Right ventricle myocardium inferior (tissue), 1 donor: ENCODE data around the gene TAC4. TPM values are rescaled to one million over a fixed set of nuclear protein-coding genes. Genes with fewer than 3 reads are reported as not detected.
A peak's percentile ranks its signal among the peaks of the same experiment; 100 is the strongest.

Experiments
- ATAC-seq: fragments of 200-7000 bp; cut with Tn5 transposase; one replicate; pipeline ENCODE4 v1.9.1; 2020; ENCODE audit warnings: mild to moderate bottlenecking, moderate library complexity
- DNase-seq: peaks from one replicate; pipeline ENCODE4 v3.0.0; 2021; ENCODE audit errors: missing footprints
- intact Hi-C: fragments of 100-400 bp; cut with DNase I; formaldehyde crosslinking; loops from one replicate; pipeline ENCODE4 v1.11.0; 2022
- total RNA-seq: library from RNA; stranded (reverse); fragmentation: NEBNext Ultra II Directional; extraction: Animal tissue kit (Norgen Biotek cat#: 25700); gene quantifications from one replicate; pipeline ENCODE4 v1.2.1, GENCODE V29; 2021
- donor health status: DM: no; HTN: yes; CAD: no; lungs with severe emphysema.

TAC4 gene
- total RNA-seq, 1 donor from 2014 or later: 0.43 TPM

- DNase-seq (no peak), ATAC-seq (no peak)
- intact Hi-C loops: no loop called here
These were observed 27.8 kb upstream of the TAC4 start for GRCh38 chr17:49875685-49876084.

DNA sequence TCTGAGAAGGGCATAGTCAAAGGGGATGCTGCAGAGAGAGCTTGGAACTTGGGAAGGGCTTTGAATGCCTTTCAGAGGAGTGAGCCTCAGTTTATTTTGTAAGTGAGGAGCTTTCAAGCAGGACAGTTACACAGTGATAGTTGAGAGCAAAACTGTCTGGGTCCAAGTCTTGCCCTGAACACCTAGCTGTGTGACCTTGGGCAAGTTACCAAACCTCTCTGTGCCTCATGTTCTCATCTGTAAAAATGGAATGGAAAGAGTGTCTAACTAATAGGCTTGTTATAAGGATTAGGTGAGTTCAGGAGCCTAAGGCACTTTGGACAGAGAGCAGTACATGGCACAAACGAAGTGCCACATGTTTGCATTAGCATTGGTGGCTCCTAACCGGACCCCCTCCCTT is 27.0 kb upstream of the TAC4 start:
- no peak for DNase-seq
- no peak for ATAC-seq
- intact Hi-C loops: no loop called here

GRCh38 chr17:49873926-49874325 is 26.1 kb upstream of the TAC4 start:
- ATAC-seq (no peak), DNase-seq (no peak)
- intact Hi-C loops: no loop called here

- intact Hi-C loops: no loop called here
- no peak for DNase-seq
- ATAC-seq: no peak
These were observed 25.6 kb upstream of the TAC4 start for GRCh38 chr17:49873466-49873865.

- DNase-seq (no peak), ATAC-seq (no peak)
- intact Hi-C loops: no loop called here
These were observed 25.0 kb upstream of the TAC4 start for GRCh38 chr17:49872754-49873377.

DNA sequence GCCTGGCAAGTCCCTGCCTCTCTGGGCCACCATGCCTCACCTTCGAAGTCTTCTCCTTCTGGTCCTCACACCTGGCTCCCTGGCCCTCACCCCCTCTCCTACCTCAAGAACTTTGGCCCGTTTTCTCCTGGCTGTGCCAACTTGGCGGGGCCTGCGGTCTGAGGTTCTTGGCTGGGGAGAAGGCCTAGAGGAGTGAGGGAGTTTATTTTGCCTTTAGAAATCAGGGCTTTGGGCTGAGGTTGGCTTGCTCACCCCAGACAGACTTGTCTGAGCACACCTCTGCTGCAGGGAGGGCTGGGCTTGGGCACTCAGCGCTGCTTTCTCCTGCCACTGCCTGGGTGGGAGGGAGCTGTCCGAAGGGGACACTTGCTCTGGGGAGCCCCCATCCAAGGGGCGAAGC is 23.3 kb upstream of the TAC4 start:
- intact Hi-C loops: no loop called here
- no peak for ATAC-seq
- no peak for DNase-seq

- intact Hi-C loops: no loop called here
- ATAC-seq (no peak), DNase-seq (no peak)
These were observed 22.4 kb upstream of the TAC4 start for GRCh38 chr17:49870298-49870697.

DNA sequence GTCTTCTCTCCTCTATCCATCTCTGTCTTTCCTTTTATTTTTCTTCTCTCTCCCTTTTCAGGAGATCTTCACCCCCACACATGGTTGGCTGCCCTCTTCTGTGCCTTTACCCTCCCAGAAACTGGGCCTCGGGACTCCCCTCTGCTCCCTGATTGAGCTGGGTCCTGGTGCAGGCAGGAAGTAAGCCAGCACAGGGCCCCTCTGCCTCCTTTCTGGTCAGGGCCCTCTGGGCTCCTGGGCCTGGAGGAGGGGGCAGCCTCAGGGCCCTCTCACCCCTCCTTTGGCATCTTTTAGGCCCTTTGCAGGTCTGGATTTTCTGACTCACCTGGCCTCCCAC is 21.1 kb upstream of the TAC4 start:
- ATAC-seq (no peak), DNase-seq (no peak)
- intact Hi-C loops: no loop called here

DNA sequence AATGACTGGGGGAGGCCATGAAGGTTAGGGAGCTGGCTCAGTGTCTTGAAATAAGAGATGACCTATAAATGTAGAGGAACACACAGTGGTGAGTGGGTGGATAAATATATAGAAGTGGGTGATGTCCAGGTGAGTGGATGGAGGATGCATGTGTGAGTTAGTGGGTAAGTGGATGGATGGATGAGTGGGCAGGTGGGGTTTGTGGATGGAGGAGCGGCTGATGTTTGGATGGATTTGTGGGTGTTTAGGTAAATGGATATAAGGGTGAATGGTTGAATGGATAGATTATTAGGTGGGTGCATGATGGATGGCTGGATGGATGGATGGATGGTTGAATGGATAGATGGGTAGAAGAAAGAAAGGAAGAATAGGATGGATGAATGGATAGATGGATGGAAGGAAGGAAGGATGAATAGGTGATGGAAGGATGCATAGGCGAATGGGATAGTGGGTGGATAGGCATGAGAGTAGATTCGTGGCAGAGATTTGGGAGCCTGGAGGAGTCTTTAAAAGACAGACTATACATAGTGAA is 19.1 kb upstream of the TAC4 start:
- intact Hi-C loops: no loop called here
- no peak for ATAC-seq
- peak; percentile 11 for DNase-seq

DNA sequence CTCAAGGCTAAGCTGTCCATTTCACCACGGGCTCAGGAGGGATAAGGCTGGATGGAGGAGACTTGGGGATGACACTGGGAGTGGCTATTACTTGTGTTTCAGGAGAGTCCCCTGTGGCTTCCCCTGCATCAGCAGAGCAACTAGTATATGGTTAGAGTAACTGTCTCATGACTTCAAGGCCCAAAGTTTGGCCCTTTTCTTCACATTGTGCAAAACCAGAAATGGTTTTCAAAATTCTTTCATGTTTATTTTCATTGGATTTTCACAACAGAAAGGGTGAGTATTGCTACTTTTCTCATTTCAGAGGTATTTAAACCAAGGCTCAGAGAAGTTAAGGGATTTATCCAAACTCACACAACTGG is 18.1 kb upstream of the TAC4 start:
- intact Hi-C loops: no loop called here
- no peak for DNase-seq
- no peak for ATAC-seq

DNA sequence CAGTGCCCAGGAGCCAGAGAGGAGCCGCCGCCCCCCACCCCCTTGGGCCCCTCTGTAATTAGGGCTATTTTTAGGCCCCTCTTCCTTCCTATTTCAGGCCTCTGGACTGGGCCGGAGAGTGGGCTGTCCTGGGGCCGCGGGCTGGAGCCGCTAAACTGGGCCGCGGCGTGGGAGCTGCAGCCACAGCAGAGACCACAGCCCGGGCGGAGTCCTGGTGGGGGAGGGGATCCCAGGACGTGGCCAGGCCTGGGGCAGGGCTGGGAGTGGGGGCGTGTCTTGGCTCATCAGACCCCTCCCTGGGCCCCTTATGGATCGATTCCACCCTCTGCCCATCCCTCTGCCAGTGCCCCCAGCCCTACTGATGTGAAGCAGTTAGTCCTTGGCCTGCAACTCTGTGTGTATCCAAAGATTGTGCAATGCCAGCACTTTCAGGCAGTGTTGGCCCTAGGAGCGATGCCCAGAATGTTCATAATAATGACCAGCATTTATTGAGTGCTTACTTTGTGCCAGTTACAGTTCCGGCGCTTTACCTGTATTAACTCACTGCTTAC is 15.0 kb upstream of the TAC4 start:
- intact Hi-C loops: no loop called here
- no peak for DNase-seq
- ATAC-seq: no peak

DNA sequence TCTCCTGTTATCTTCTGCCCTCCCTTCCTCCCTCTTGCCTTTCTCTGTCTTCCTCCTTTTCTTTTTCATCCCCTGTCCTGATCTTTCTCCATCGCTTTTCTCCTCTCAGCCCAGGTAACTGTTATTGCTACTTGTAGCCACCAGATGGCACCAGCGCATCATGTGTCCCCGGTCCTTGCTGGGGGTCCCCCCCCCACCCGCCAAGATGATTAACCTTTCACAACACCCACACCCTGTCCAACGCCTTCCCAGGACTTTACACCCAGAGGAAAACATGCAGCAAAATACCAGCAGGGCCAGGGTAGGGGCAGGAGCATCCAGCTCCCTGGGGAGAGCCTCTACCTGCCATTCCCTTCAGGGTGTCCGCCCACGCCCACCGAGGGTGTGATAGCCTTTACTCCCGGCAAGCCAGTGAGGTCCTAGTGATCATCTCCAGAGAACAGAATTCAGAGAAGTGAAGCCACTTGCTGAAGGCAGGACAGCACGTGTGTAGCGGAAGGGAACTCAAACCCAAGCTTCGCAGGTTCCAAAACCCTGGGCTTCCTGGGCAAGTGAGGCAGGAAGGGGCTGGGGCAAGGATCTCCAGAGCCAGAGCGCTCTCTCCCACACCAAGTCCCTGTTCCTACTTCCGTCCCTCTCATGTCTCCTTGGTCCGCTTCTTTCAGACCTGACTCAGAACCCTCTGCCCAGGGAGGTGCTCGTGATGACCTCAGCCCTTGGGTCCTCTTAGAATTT is 13.4 kb upstream of the TAC4 start:
- ATAC-seq (peak; percentile 5), DNase-seq (no peak)
- intact Hi-C loops: loop anchor here (1.0 kb wide), 1 partner anchor 137 kb away; no protein-coding TSS in a partner anchor

DNA sequence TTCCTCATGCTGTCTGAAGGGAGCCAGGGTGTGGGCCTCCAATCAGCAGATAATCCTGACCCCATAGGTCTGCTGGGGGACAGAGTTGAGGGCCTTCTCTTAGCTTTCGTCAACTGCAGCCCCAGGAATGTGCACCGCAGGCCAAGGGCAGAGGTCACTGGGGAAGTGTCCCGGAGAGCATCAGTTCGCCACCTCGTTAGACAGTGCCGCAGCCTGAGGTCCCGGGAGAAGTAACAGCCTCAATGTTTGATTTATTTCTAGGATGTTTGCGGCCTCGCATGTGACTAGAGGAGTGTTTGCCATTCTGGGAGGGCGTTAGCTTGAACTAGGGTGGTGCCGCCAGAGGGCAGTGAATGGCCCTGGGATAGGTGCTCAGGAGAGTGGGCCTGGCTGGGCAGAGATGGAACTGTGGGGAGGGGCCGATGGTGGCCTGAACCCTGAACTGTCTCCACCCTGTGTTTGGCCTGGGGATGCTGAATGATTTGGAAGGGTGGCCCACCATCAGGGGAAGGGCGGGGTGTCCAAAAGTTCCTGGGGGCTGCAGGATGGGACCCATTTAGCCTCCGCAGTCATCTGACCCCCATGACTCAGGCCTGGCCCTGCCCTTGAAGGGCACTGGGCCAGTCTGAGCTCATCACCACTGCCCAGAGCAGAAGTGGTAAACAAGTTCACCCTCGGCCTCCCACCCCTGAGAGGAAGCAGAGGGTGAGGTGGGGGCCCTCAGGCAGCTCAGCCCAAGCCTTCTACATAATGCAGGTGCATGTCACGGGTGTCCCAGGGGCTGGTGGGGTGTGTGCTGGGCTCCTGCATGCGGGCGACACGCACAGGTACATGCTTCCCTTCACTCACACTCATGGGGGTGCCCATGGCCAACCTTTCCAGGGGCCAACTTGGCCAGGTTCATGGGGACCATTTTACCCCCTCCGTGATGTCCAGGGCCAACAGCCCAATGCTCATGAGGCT is 12.4 kb upstream of the TAC4 start:
- peak; percentile 10 for ATAC-seq
- no peak for DNase-seq
- intact Hi-C loops: no loop called here

DNA sequence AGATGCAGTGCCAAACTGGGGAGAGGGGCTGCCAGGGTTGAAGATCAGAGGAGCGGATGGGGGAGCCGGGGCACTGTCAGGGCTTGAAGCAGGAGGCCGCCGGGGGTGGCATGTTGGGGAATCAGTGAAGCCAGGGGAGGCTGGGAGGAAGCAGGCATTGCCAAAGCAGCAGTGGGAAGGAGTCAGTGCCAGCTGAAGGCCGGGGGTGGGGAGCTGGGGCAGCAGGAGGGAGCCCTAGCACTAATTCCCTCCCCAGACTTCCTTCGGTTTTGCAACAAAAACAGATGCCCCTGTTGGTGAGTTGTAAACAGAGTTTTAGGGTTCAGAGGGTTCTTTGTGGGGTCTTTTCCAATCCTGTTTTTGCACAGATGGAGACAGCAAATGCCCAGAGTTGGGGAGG is 10.9 kb upstream of the TAC4 start:
- ATAC-seq: no peak
- intact Hi-C loops: no loop called here

DNA sequence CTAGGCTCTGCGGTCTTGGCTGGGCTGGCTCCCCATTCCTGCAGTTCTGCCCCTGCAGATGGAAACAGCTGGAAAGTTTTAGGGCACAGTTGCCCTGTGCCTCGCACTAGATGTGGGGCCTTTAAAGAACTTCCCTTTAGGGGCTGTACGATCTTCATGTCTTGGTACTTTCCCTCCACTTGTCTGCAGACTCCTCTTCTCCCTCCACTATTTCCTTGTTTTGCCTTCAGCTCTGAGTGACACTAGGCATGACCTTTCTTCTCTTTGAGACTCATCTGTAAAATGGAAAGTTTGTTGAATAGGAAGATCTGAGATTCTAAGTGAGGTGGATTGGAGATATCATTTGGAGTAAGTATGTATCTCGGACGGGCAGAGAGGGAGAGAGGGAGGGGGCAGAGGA is 6.3 kb upstream of the TAC4 start:
- no peak for ATAC-seq
- intact Hi-C loops: no loop called here
- DNase-seq: no peak

More for the DNA sequence above, 10.9 kb upstream of the TAC4 start:
- no peak for DNase-seq

GRCh38 chr17:49853470-49854015 is 5.7 kb upstream of the TAC4 start:
- ATAC-seq (no peak), DNase-seq (no peak)
- intact Hi-C loops: no loop called here

- ATAC-seq (peak; percentile 80), DNase-seq (peak; percentile 87)
- intact Hi-C loops: loop anchor here (2.0 kb wide), 2 partner anchors 63 to 285 kb away; partner anchors contain the start of gene KAT7
These were observed 3.8 kb upstream of the TAC4 start for GRCh38 chr17:49851387-49852291.
